H1 (cell line): ENCODE data around the gene TMEM151A. TPM values are rescaled to one million over a fixed set of nuclear protein-coding genes. Genes with fewer than 3 reads are reported as not detected.

Experiments
- CTCF ChIA-PET: fragments of 300-600 bp; sonication (Branson Sonifier 250); formaldehyde crosslinking; loops from one replicate; lab custom pipeline; 2021; ENCODE audit not compliant: partially characterized antibody; lab: Charles Lee
- POLR2A ChIA-PET: fragments of 300-600 bp; sonication (Branson Sonifier 250); formaldehyde crosslinking; loops from one replicate; lab custom pipeline; 2021; ENCODE audit warnings: inconsistent platforms; ENCODE audit not compliant: partially characterized antibody; lab: Charles Lee
- DNase-seq, 2 experiments: peaks; one replicate each; pipeline versions ENCODE4 v3.0.0 to v3.0.0-alpha.2; 2010 to 2022; ENCODE audit warnings: low spot score in 2 of 2, low read depth in 1 of 2, mixed read lengths in 1 of 2
- FAIRE-seq: peaks from 2 replicates; lab custom pipeline; 2011; peaks lifted over from hg19 to GRCh38; lab: Jason Lieb, UNC
- H2AFZ ChIP-seq: 2 replicates; pipeline ENCODE4 v1.8.1; 2012; ENCODE audit warnings: low read length, inconsistent platforms
- H2AK5ac ChIP-seq: 2 replicates; pipeline ENCODE4 v1.6.1; 2013; ENCODE audit warnings: low read depth, low read length
- H2BK120ac ChIP-seq: replicated peaks from 2 replicates; pipeline ENCODE3; 2013; ENCODE audit warnings: low read depth, low read length, inconsistent platforms
- H2BK12ac ChIP-seq: 2 replicates; pipeline ENCODE4 v1.6.1; 2013; ENCODE audit warnings: low read depth, low read length
- H2BK15ac ChIP-seq: 2 replicates; pipeline ENCODE4 v1.6.1; 2013; ENCODE audit warnings: low read length
- H2BK20ac ChIP-seq: 2 replicates; pipeline ENCODE4 v1.6.1; 2013; ENCODE audit warnings: low read length
- H2BK5ac ChIP-seq: 2 replicates; pipeline ENCODE4 v1.6.1; 2013; ENCODE audit warnings: low read depth, low read length
- H3K14ac ChIP-seq: 2 replicates; pipeline ENCODE4 v1.6.1; 2013; ENCODE audit warnings: inconsistent platforms; ENCODE audit not compliant: insufficient read length
- H3K18ac ChIP-seq: 2 replicates; pipeline ENCODE4 v1.6.1; 2013; ENCODE audit warnings: low read length; ENCODE audit errors: extremely low read depth
- H3K23ac ChIP-seq: 2 replicates; pipeline ENCODE4 v1.6.1; 2013; ENCODE audit warnings: inconsistent platforms; ENCODE audit not compliant: insufficient read length
- H3K23me2 ChIP-seq: 2 replicates; pipeline ENCODE4 v1.6.1; 2013; ENCODE audit warnings: low read depth, low read length
- H3K27ac ChIP-seq: 2 replicates; pipeline ENCODE4 v1.6.1; 2011; ENCODE audit warnings: low read depth, low read length, inconsistent platforms
- H3K27me3 ChIP-seq, 4 experiments: replicated peaks in 1 of 4; 1 replicate in 1 of 4; 2 replicates in 3 of 4; pipeline versions ENCODE4 v1.6.1 to v1.8.1; 2011 to 2013; ENCODE audit warnings: low read length in 3 of 4, mild to moderate bottlenecking in 3 of 4, inconsistent platforms in 2 of 4, mixed read lengths in 2 of 4, moderate library complexity in 1 of 4; ENCODE audit not compliant: control insufficient read depth in 3 of 4, insufficient read depth in 3 of 4; ENCODE audit errors: extremely low read depth in 1 of 4
- H3K36me3 ChIP-seq, 4 experiments: 2 replicates each; pipeline versions ENCODE4 v1.6.1 to v1.8.1; 2011 to 2013; ENCODE audit warnings: mild to moderate bottlenecking in 4 of 4, low read length in 3 of 4, moderate library complexity in 2 of 4, control low read depth in 1 of 4, inconsistent platforms in 1 of 4; ENCODE audit not compliant: insufficient read depth in 4 of 4, control insufficient read depth in 2 of 4
- H3K4ac ChIP-seq: replicated peaks from 2 replicates; pipeline ENCODE3; 2013; ENCODE audit warnings: low read length, low read depth, mixed read lengths, inconsistent platforms; ENCODE audit not compliant: insufficient read length
- H3K4me1 ChIP-seq, 4 experiments: replicated peaks in 1 of 4; 1 replicate in 1 of 4; 2 replicates in 3 of 4; pipeline versions ENCODE4 v1.6.1 to v1.8.1; 2011 to 2013; ENCODE audit warnings: low read length in 3 of 4, inconsistent platforms in 2 of 4, mixed read lengths in 1 of 4; ENCODE audit not compliant: insufficient read depth in 4 of 4, control insufficient read depth in 3 of 4
- H3K4me2 ChIP-seq, 2 experiments: 2 replicates each; pipeline versions ENCODE4 v1.6.1 to v1.8.1; 2011 to 2013; ENCODE audit warnings: low read depth in 2 of 2, low read length in 2 of 2, control low read depth in 1 of 2, inconsistent platforms in 1 of 2, mild to moderate bottlenecking in 1 of 2; ENCODE audit not compliant: insufficient read depth in 1 of 2
- H3K4me3 ChIP-seq, 4 experiments: fragments of 200-600, 300-600 bp in 1 of 4; sonication (generic), shearing (Covaris generic), sonication (Bioruptor Twin) in 1 of 4; 2 replicates each; pipeline versions ENCODE4 v1.5.1 to v1.8.1; 2011 to 2016; ENCODE audit warnings: low read length in 4 of 4, low read depth in 3 of 4, control low read depth in 2 of 4, inconsistent platforms in 2 of 4, mild to moderate bottlenecking in 2 of 4, mixed read lengths in 1 of 4, moderate library complexity in 1 of 4; ENCODE audit not compliant: insufficient read depth in 2 of 4; ENCODE audit errors: extremely low read depth in 1 of 4
- H3K56ac ChIP-seq: replicated peaks from 2 replicates; pipeline ENCODE3; 2013; ENCODE audit warnings: low read depth, mild to moderate bottlenecking, mixed read lengths, low read length, inconsistent platforms; ENCODE audit not compliant: insufficient read length
- H3K79me1 ChIP-seq: 2 replicates; pipeline ENCODE4 v1.6.1; 2013; ENCODE audit warnings: low read depth, low read length, control low read depth
- H3K79me2 ChIP-seq, 2 experiments: 2 replicates each; pipeline versions ENCODE4 v1.6.1 to v1.8.1; 2012 to 2013; ENCODE audit warnings: low read length in 2 of 2, mild to moderate bottlenecking in 2 of 2, inconsistent platforms in 1 of 2; ENCODE audit not compliant: insufficient read depth in 2 of 2, control insufficient read depth in 1 of 2
- H3K9ac ChIP-seq, 4 experiments: replicated peaks in 1 of 4; 1 replicate in 1 of 4; 2 replicates in 3 of 4; pipeline versions ENCODE4 v1.6.1 to v1.8.1; 2011 to 2013; ENCODE audit warnings: low read depth in 3 of 4, low read length in 3 of 4, control low read depth in 2 of 4, mild to moderate bottlenecking in 2 of 4, moderate library complexity in 2 of 4, inconsistent platforms in 1 of 4; ENCODE audit errors: extremely low read depth in 1 of 4
- H3K9me3 ChIP-seq, 2 experiments: 2 replicates each; pipeline versions ENCODE4 v1.6.1 to v1.8.1; 2012 to 2013; ENCODE audit warnings: mild to moderate bottlenecking in 2 of 2, moderate library complexity in 2 of 2, control low read depth in 1 of 2, inconsistent platforms in 1 of 2, low read depth in 1 of 2, low read length in 1 of 2, mixed read lengths in 1 of 2; ENCODE audit not compliant: insufficient read depth in 2 of 2
- H4K20me1 ChIP-seq, 2 experiments: replicated peaks in 1 of 2; 2 replicates each; pipeline versions ENCODE3 to v1.8.1; 2011 to 2013; ENCODE audit warnings: inconsistent platforms in 2 of 2, low read length in 2 of 2, mild to moderate bottlenecking in 1 of 2; ENCODE audit not compliant: insufficient read depth in 2 of 2, control insufficient read depth in 1 of 2
- H4K5ac ChIP-seq: 2 replicates; pipeline ENCODE4 v1.6.1; 2013; ENCODE audit warnings: low read length, low read depth, mixed read lengths, inconsistent platforms; ENCODE audit not compliant: insufficient read length
- H4K8ac ChIP-seq: 2 replicates; pipeline ENCODE4 v1.8.0; 2013; ENCODE audit warnings: mild to moderate bottlenecking, moderate library complexity, low read length, inconsistent platforms; ENCODE audit not compliant: insufficient read depth; ENCODE audit errors: extremely low read depth
- H4K91ac ChIP-seq: replicated peaks from 2 replicates; pipeline ENCODE3; 2013; ENCODE audit warnings: low read length, mixed read lengths, inconsistent platforms; ENCODE audit not compliant: insufficient read length
- BCL11A ChIP-seq, 2 experiments: IDR thresholded peaks; one replicate each; pipeline ENCODE4 v1.6.1; 2011; ENCODE audit warnings: low read depth in 2 of 2, low read length in 2 of 2, mild to moderate bottlenecking in 2 of 2
- EGR1 ChIP-seq: IDR thresholded peaks from 2 replicates; pipeline ENCODE4 v1.6.1; 2011; ENCODE audit warnings: low read depth, low read length, borderline replicate concordance
- RNF2 ChIP-seq: fragments of 200-900, 300-1000 bp; sonication (generic); IDR thresholded peaks from 2 replicates; pipeline ENCODE4 v1.7.1; 2016; ENCODE audit warnings: borderline replicate concordance, low read depth, mild to moderate bottlenecking, antibody characterized with exemption, low read length; ENCODE audit not compliant: poor library complexity, severe bottlenecking; ENCODE audit errors: missing control alignments
- YY1 ChIP-seq: IDR thresholded peaks from 2 replicates; pipeline ENCODE4 v1.6.1; 2011; ENCODE audit warnings: low read depth, mild to moderate bottlenecking, low read length
- WGBS, 2 experiments: shearing (Covaris generic) in 1 of 2; methylation state at CpG; one replicate each; pipeline versions ENCODE4 v1.1.6 to v1.1.7; 2013 to 2015; ENCODE audit warnings: low lambda C conversion rate in 2 of 2, mixed read lengths in 2 of 2, inconsistent platforms in 1 of 2, low coverage in 1 of 2, missing lambda C conversion rate in 1 of 2; ENCODE audit not compliant: insufficient replicate concordance in 2 of 2, insufficient coverage in 1 of 2, insufficient read length in 1 of 2; ENCODE audit errors: extremely low coverage in 1 of 2, missing lambda C conversion rate in 1 of 2; 5-methylcytosine and 5-hydroxymethylcytosine counted together
- polyA plus RNA-seq, 7 experiments: library from polyadenylated mRNA; depleted of rRNA in 3 of 7; stranded (reverse) in 5 of 7; unstranded in 2 of 7; fragments of >200 nt in 5 of 7; fragments of 200-250 nt in 2 of 7; gene quantifications; 1 replicate in 5 of 7; 2 replicates in 1 of 7; 4 replicates in 1 of 7; pipeline versions ENCODE4 v1.2.1 to v1.2.3, GENCODE V29; 2011 to 2013; ENCODE audit warnings: missing spikeins in 2 of 7, mixed read lengths in 2 of 7
- total RNA-seq: library from RNA; stranded (reverse); fragmentation: NEBNext Ultra II Directional; extraction: Animal tissue kit (Norgen Biotek cat#: 25700); gene quantifications from 2 replicates; pipeline ENCODE4 v1.2.1, GENCODE V29; 2021

TMEM151A gene
- total and polyA plus RNA-seq, 2 of the 8 experiments (the other 6 are each of a cell fraction or from before 2014, with no cell fraction given), result 3.2 TPM

DNA sequence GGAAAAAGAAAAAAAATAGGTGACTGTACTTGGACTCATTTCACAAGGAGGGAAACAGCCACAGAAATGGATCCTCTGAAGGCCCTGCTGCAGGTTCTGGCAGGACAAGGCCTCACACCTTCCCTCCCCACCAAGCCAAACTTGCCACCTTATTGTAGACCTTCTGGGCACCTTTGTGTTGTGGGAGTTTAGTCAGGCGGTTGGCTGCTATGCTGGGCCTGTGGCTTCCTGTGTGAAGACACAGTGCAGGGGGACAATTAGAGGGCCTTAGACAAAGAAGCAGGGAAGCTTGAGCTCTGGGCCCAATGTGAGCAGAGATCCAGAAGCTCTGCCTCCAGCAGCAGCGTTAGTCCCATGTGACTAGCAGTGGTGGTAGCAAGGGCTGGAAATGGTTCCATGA lies 19.1 kb upstream of the TMEM151A start:
- DNase-seq (no peak), FAIRE-seq (no peak)
- peaks cover 0 to 4% of the 10 kb centered on the region in 2 experiments for H4K20me1 ChIP-seq
- H2AK5ac ChIP-seq, result no peak overlapping the region
- no peak overlapping the region for H3K9ac ChIP-seq
- H3K14ac ChIP-seq, result no peak overlapping the region
- no peak overlapping the region for H3K4ac ChIP-seq
- H3K56ac ChIP-seq, result no peak overlapping the region
- peaks cover 0 to 3% (median 0%) of the 10 kb centered on the region in 4 experiments; a peak in 2 of 7 replicates for H3K4me1 ChIP-seq
- 90% methylated on average over 2 of the region's 2 CpGs; no CpG with 5 or more reads in 1 of the 2 experiments for WGBS, 2 experiments
- no peak overlapping the region for H3K23ac ChIP-seq
- ChIA-PET CTCF (interaction anchor here (1.2 to 6.6 kb wide), 4 partner anchors 10 to 229 kb away, joined by 3 to 48 read pairs (median 3); partner anchors contain the start of gene CD248), POLR2A (interaction anchor here (0.7 to 9.0 kb wide), 5 partner anchors 8 to 45 kb away, joined by 3 to 125 read pairs (median 3); partner anchors contain the start of genes CNIH2 and YIF1A)
- no peak overlapping the region for H3K4me3 ChIP-seq
- no peak overlapping the region for H2BK5ac ChIP-seq
- peaks cover 9% of the 10 kb centered on the region for H3K23me2 ChIP-seq
- H2BK15ac ChIP-seq, result no peak overlapping the region
- H3K18ac ChIP-seq, result no peak overlapping the region
- no peak overlapping the region for H3K27ac ChIP-seq
- no peak overlapping the region for H2BK20ac ChIP-seq
- H4K5ac ChIP-seq, result no peak overlapping the region
- H2BK12ac ChIP-seq, result no peak overlapping the region
- no peak for TF ChIP-seq BCL11A (IDR thresholded peaks at IDR 0.05; ENCODE audit: low read depth in 2 of 2, low read length in 2 of 2)
- TF ChIP-seq YY1, result no peak
- no peak for TF ChIP-seq EGR1
- TF ChIP-seq RNF2, result no peak
- no peak overlapping the region for H4K91ac ChIP-seq
- H2BK120ac ChIP-seq, result no peak overlapping the region
- no peaks in the 10 kb centered on the region for H3K9me3 ChIP-seq
- H3K79me2 ChIP-seq, result peaks cover 0 to 13% of the 10 kb centered on the region in 2 experiments; a peak in 2 of 4 replicates
- peaks cover 6% of the 10 kb centered on the region; the same call in 1 of the 2 replicates for H3K79me1 ChIP-seq
- H3K27me3 ChIP-seq, result no peaks in the 10 kb centered on the region
- no peak overlapping the region for H2AFZ ChIP-seq
- H3K36me3 ChIP-seq, result peaks cover 4 to 32% (median 15%) of the 10 kb centered on the region in 4 experiments
- H4K8ac ChIP-seq, result no peak overlapping the region
- H3K4me2 ChIP-seq, result no peak overlapping the region
